ENCODE results near the gene CT45A9.
"Not testable (repeated sequence)": the region's sequence is repeated elsewhere in the genome, so short reads cannot be mapped to it uniquely, and the experiment has no call there.

GRCh38 chrX:135882741-135883140, 11.1 kb upstream of the CT45A9 start:
- TF ChIP-seq, protein P1, sequence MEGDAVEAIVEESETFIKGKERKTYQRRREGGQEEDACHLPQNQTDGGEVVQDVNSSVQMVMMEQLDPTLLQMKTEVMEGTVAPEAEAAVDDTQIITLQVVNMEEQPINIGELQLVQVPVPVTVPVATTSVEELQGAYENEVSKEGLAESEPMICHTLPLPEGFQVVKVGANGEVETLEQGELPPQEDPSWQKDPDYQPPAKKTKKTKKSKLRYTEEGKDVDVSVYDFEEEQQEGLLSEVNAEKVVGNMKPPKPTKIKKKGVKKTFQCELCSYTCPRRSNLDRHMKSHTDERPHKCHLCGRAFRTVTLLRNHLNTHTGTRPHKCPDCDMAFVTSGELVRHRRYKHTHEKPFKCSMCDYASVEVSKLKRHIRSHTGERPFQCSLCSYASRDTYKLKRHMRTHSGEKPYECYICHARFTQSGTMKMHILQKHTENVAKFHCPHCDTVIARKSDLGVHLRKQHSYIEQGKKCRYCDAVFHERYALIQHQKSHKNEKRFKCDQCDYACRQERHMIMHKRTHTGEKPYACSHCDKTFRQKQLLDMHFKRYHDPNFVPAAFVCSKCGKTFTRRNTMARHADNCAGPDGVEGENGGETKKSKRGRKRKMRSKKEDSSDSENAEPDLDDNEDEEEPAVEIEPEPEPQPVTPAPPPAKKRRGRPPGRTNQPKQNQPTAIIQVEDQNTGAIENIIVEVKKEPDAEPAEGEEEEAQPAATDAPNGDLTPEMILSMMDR (IDR thresholded peaks at IDR 0.05): not testable (repeated sequence)
- TF ChIP-seq POLR2A (IDR thresholded peaks at IDR 0.05): not testable (repeated sequence)
